Measurements from ENCODE around the gene CTBP1. TPM values are rescaled to one million over a fixed set of nuclear protein-coding genes. Genes with fewer than 3 reads are reported as not detected.

Gene CTBP1
- total and polyA plus RNA-seq, 2 experiments from 2014 or later, result 40.1 to 160 TPM

- Histone ChIP-seq H3K4me3 (no peak overlapping the region), H3K9me2 (ENCODE audit: insufficient read depth) (no peaks in the 10 kb centered on the region), H3K4me1 (ENCODE audit: insufficient read depth) (0 out of 2 replicates have a peak, but pooled peaks cover 8% of the 10 kb centered on the region), H3K4me2 (ENCODE audit: unreplicated experiment) (no peak overlapping the region), H3K27me3 (replicated peaks; ENCODE audit: insufficient read depth) (no peaks in the 10 kb centered on the region), H3K9ac (no peak overlapping the region), H3K9me3 (ENCODE audit: low read depth) (no peaks in the 10 kb centered on the region), H4K20me1 (ENCODE audit: insufficient read depth) (peaks cover 4% of the 10 kb centered on the region; the same call in 1 of the 2 replicates), H3K27ac (no peak overlapping the region), H2AFZ (no peak overlapping the region), H3K79me2 (ENCODE audit: insufficient read depth) (peaks cover 52% of the 10 kb centered on the region), H3K36me3 (ENCODE audit: low read depth) (peaks cover 3% of the 10 kb centered on the region; the same call in 1 of the 2 replicates), H3F3A (ENCODE audit: insufficient read depth) (no peaks in the 10 kb centered on the region)
- WGBS, 2 experiments (ENCODE audit: low coverage in 1 of 2, low lambda C conversion rate in 2 of 2, missing lambda C conversion rate in 2 of 2), result 77 to 78% methylated on average over 27 to 29 of the region's 29 CpGs
- TF ChIP-seq EZH2phosphoT487 (IDR thresholded peaks at IDR 0.05; ENCODE audit: insufficient read depth, low read depth) (no peak), EZH2 (IDR thresholded peaks at IDR 0.05; ENCODE audit: insufficient read depth, poor library complexity, severe bottlenecking) (no peak)
- in situ Hi-C loops (cut with MboI), result no loop called here
- peak; percentile 23 for DNase-seq
These were observed 15.2 kb downstream of the CTBP1 start for GRCh38 chr4:1233641-1234308.

- H3K36me3 ChIP-seq (ENCODE audit: low read depth), result peaks cover 3% of the 10 kb centered on the region; the same call in 1 of the 2 replicates
- WGBS, 2 experiments (ENCODE audit: low coverage in 1 of 2, low lambda C conversion rate in 2 of 2, missing lambda C conversion rate in 2 of 2), result 94 to 96% methylated on average over 32 of the region's 32 CpGs
- 0 out of 2 replicates have a peak, but pooled peaks cover 8% of the 10 kb centered on the region for H3K4me1 ChIP-seq (ENCODE audit: insufficient read depth)
- no peak overlapping the region for H3K4me2 ChIP-seq (ENCODE audit: unreplicated experiment)
- no peak overlapping the region for H3K4me3 ChIP-seq
- H3K9me2 ChIP-seq (ENCODE audit: insufficient read depth), result no peaks in the 10 kb centered on the region
- no peak for DNase-seq
- peaks cover 43% of the 10 kb centered on the region for H3K79me2 ChIP-seq (ENCODE audit: insufficient read depth)
- H3K9ac ChIP-seq, result no peak overlapping the region
- no peaks in the 10 kb centered on the region for H4K20me1 ChIP-seq (ENCODE audit: insufficient read depth)
- in situ Hi-C loops (cut with MboI), result no loop called here
- H3K9me3 ChIP-seq (ENCODE audit: low read depth), result no peaks in the 10 kb centered on the region
- H2AFZ ChIP-seq, result no peak overlapping the region
- no peaks in the 10 kb centered on the region for H3K27me3 ChIP-seq (replicated peaks; ENCODE audit: insufficient read depth)
- no peaks in the 10 kb centered on the region for H3F3A ChIP-seq (ENCODE audit: insufficient read depth)
- H3K27ac ChIP-seq, result no peak overlapping the region
- TF ChIP-seq EZH2phosphoT487 (IDR thresholded peaks at IDR 0.05; ENCODE audit: insufficient read depth, low read depth) (no peak), EZH2 (IDR thresholded peaks at IDR 0.05; ENCODE audit: insufficient read depth, poor library complexity, severe bottlenecking) (no peak)
These were observed 16.0 kb downstream of the CTBP1 start for GRCh38 chr4:1232661-1233621.

- Histone ChIP-seq H3K4me1 (ENCODE audit: insufficient read depth) (0 out of 2 replicates have a peak, but pooled peaks cover 8% of the 10 kb centered on the region), H4K20me1 (ENCODE audit: insufficient read depth) (no peaks in the 10 kb centered on the region), H3K27ac (no peak overlapping the region), H2AFZ (no peak overlapping the region), H3K79me2 (ENCODE audit: insufficient read depth) (peaks cover 41% of the 10 kb centered on the region), H3F3A (ENCODE audit: insufficient read depth) (no peaks in the 10 kb centered on the region), H3K4me3 (no peak overlapping the region), H3K9ac (no peak overlapping the region), H3K9me3 (ENCODE audit: low read depth) (no peaks in the 10 kb centered on the region), H3K36me3 (ENCODE audit: low read depth) (peaks cover 3% of the 10 kb centered on the region; the same call in 1 of the 2 replicates), H3K4me2 (ENCODE audit: unreplicated experiment) (no peak overlapping the region), H3K27me3 (replicated peaks; ENCODE audit: insufficient read depth) (no peaks in the 10 kb centered on the region), H3K9me2 (ENCODE audit: insufficient read depth) (no peaks in the 10 kb centered on the region)
- in situ Hi-C loops (cut with MboI), result no loop called here
- 60 to 64% methylated on average over 23 of the region's 23 CpGs for WGBS, 2 experiments (ENCODE audit: low coverage in 1 of 2, low lambda C conversion rate in 2 of 2, missing lambda C conversion rate in 2 of 2)
- no peak for TF ChIP-seq EZH2 (IDR thresholded peaks at IDR 0.05; ENCODE audit: insufficient read depth, poor library complexity, severe bottlenecking)
- no peak for TF ChIP-seq EZH2phosphoT487 (IDR thresholded peaks at IDR 0.05; ENCODE audit: insufficient read depth, low read depth)
- DNase-seq, result peak; percentile 26
These were observed 17.1 kb downstream of the CTBP1 start for GRCh38 chr4:1231637-1232360.

Measured in GM23248 (cell line).